OCI-LY7 (cell line): ENCODE measurements around the gene PAX3. TPM values are rescaled to one million over a fixed set of nuclear protein-coding genes. Genes with fewer than 3 reads are reported as not detected.

Experiments used
- Bru-seq: library from RNA; stranded (reverse); fragments of 400-500 nt; gene quantifications from one replicate; lab custom pipeline; 2021; lab: Mats Ljungman, UMichigan
- BruChase-seq, 2 experiments: library from RNA; stranded (reverse); fragments of 400-500 nt; gene quantifications; one replicate each; lab custom pipeline; 2021; lab: Mats Ljungman, UMichigan
- BruUV-seq: library from RNA; stranded (reverse); fragments of 400-500 nt; replicated peaks from 2 replicates; lab custom pipeline; 2021; lab: Mats Ljungman, UMichigan
- CTCF ChIA-PET: fragments of 300-600 bp; sonication (Branson Sonifier 250); formaldehyde crosslinking; loops from one replicate; lab custom pipeline; 2022; ENCODE audit warnings: antibody characterized with exemption; ENCODE audit not compliant: unreplicated experiment; lab: Charles Lee
- POLR2A ChIA-PET: fragments of 300-600 bp; sonication (Branson Sonifier 250); formaldehyde crosslinking; loops from one replicate; lab custom pipeline; 2022; ENCODE audit warnings: antibody characterized with exemption; lab: Charles Lee
- DNase-seq: peaks from one replicate; pipeline ENCODE4 v3.0.0-alpha.2; 2015; ENCODE audit warnings: low spot score
- H2AFZ ChIP-seq: fragments of 200-600 bp; sonication (generic), shearing (Covaris generic); 2 replicates; pipeline ENCODE4 v1.6.1; 2014; ENCODE audit warnings: mild to moderate bottlenecking, antibody characterized with exemption, low read length, moderate library complexity
- H3K27ac ChIP-seq: fragments of 200-600 bp; sonication (generic); 2 replicates; pipeline ENCODE4 v1.5.1; 2014; ENCODE audit warnings: mixed run types, low read depth, mild to moderate bottlenecking, moderate library complexity, low read length, inconsistent platforms; ENCODE audit not compliant: poor library complexity, severe bottlenecking
- H3K36me3 ChIP-seq: fragments of 200-600 bp; sonication (generic); 2 replicates; pipeline ENCODE4 v1.6.1; 2014; ENCODE audit warnings: mild to moderate bottlenecking, antibody characterized with exemption, low read length, moderate library complexity, mixed read lengths; ENCODE audit not compliant: insufficient read depth
- H3K4me1 ChIP-seq: fragments of 200-600 bp; sonication (generic); 2 replicates; pipeline ENCODE4 v1.5.1; 2014; ENCODE audit warnings: mild to moderate bottlenecking, low read length; ENCODE audit not compliant: insufficient read depth, poor library complexity, severe bottlenecking
- H3K4me2 ChIP-seq: fragments of 200-600 bp; sonication (generic); 2 replicates; pipeline ENCODE4 v1.6.1; 2014; ENCODE audit warnings: mild to moderate bottlenecking, low read length
- H3K4me3 ChIP-seq: fragments of 200-600 bp; sonication (generic); 2 replicates; pipeline ENCODE4 v1.5.1; 2014; ENCODE audit warnings: mild to moderate bottlenecking, low read depth, low read length; ENCODE audit not compliant: poor library complexity, severe bottlenecking
- H3K79me2 ChIP-seq: fragments of 200-600 bp; sonication (generic); 2 replicates; pipeline ENCODE4 v1.6.1; 2016; ENCODE audit warnings: low read depth, mild to moderate bottlenecking, low read length, moderate library complexity, mixed read lengths; ENCODE audit not compliant: insufficient read depth
- H3K9me2 ChIP-seq: fragments of 200-600 bp; sonication (generic); 2 replicates; pipeline ENCODE4 v1.6.1; 2016; ENCODE audit warnings: mild to moderate bottlenecking, low read length, mixed read lengths; ENCODE audit not compliant: insufficient read depth
- H3K9me3 ChIP-seq: fragments of 200-600 bp; sonication (generic); 2 replicates; pipeline ENCODE4 v1.6.1; 2014; ENCODE audit warnings: mild to moderate bottlenecking, mixed run types, low read length, mixed read lengths
- H4K20me1 ChIP-seq: fragments of 200-600 bp; sonication (generic); 2 replicates; pipeline ENCODE4 v1.6.1; 2014; ENCODE audit warnings: mild to moderate bottlenecking, antibody characterized with exemption, low read length, moderate library complexity, mixed read lengths; ENCODE audit not compliant: insufficient read depth
- EZH2phosphoT487 ChIP-seq: fragments of 200-600 bp; sonication (generic); IDR thresholded peaks from 2 replicates; pipeline ENCODE4 v1.6.1; 2018; ENCODE audit warnings: low read depth, borderline replicate concordance, mild to moderate bottlenecking, mixed run types, antibody characterized with exemption, low read length, moderate library complexity, mixed read lengths
- intact Hi-C: fragments of 100-400 bp; cut with micrococcal nuclease; formaldehyde crosslinking; loops from one replicate; pipeline ENCODE4 v1.10.0; 2022; ENCODE audit not compliant: unreplicated experiment
- long read RNA-seq: library from polyadenylated mRNA; stranded (forward); transcript quantifications from one replicate; pipeline ENCODE4 v2.0.0, GENCODE V29; 2022
- total RNA-seq, 2 experiments: library from RNA; depleted of rRNA in 1 of 2; stranded (reverse); fragments of >200 nt in 1 of 2; shearing (Covaris generic) in 1 of 2; gene quantifications; 2 replicates each; pipeline ENCODE4 v1.2.3, GENCODE V29; 2014 to 2022
- TF ChIP-seq, protein P1 (sequence below): fragments of 200-600 bp; sonication (generic); conservative IDR thresholded peaks from 2 replicates; pipeline ENCODE4 v1.5.1; 2014; ENCODE audit warnings: mild to moderate bottlenecking, antibody characterized with exemption, low read length, moderate library complexity, mixed read lengths

The PAX3 gene
- not detected in 2 replicates for total RNA-seq (2014; rRNA removed; shearing (Covaris generic))
- total RNA-seq (2022) = not detected in 2 replicates
- Bru-seq, nascent RNA = not detected
- BruChase-seq, experiment 1, labeled RNA remaining after a 6-hour chase = not detected
- BruChase-seq, experiment 2, labeled RNA remaining after a 2-hour chase = not detected
- long read RNA-seq = 0 reads

GRCh38 chr2:222298311-222299150 is at the start of gene PAX3:
PAX3 (minus strand) TSS chr2:222298998; CDS start chr2:222298615, 383 bp downstream.
- H3K9me3 ChIP-seq = no peaks in the 10 kb centered on the region
- H4K20me1 ChIP-seq = no peaks in the 10 kb centered on the region
- no peaks in the 10 kb centered on the region for H3K79me2 ChIP-seq
- BruUV-seq = no TSS peak
- no peak within 1 kb of the TSS for H3K4me3 ChIP-seq
- POLR2A ChIA-PET = no interaction called here
- no peak for TF ChIP-seq EZH2phosphoT487
- TF ChIP-seq, protein P1, sequence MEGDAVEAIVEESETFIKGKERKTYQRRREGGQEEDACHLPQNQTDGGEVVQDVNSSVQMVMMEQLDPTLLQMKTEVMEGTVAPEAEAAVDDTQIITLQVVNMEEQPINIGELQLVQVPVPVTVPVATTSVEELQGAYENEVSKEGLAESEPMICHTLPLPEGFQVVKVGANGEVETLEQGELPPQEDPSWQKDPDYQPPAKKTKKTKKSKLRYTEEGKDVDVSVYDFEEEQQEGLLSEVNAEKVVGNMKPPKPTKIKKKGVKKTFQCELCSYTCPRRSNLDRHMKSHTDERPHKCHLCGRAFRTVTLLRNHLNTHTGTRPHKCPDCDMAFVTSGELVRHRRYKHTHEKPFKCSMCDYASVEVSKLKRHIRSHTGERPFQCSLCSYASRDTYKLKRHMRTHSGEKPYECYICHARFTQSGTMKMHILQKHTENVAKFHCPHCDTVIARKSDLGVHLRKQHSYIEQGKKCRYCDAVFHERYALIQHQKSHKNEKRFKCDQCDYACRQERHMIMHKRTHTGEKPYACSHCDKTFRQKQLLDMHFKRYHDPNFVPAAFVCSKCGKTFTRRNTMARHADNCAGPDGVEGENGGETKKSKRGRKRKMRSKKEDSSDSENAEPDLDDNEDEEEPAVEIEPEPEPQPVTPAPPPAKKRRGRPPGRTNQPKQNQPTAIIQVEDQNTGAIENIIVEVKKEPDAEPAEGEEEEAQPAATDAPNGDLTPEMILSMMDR = no peak
- H3K4me1 ChIP-seq = no peaks in the 10 kb centered on the region
- intact Hi-C loops = no loop called here
- DNase-seq = no peak
- CTCF ChIA-PET = no interaction called here
- no peak within 1 kb of the TSS for H3K27ac ChIP-seq
- H2AFZ ChIP-seq = no peak within 1 kb of the TSS
- no peak within 1 kb of the TSS for H3K4me2 ChIP-seq
- H3K9me2 ChIP-seq = no peaks in the 10 kb centered on the region
- H3K36me3 ChIP-seq = no peaks in the 10 kb centered on the region

DNA sequence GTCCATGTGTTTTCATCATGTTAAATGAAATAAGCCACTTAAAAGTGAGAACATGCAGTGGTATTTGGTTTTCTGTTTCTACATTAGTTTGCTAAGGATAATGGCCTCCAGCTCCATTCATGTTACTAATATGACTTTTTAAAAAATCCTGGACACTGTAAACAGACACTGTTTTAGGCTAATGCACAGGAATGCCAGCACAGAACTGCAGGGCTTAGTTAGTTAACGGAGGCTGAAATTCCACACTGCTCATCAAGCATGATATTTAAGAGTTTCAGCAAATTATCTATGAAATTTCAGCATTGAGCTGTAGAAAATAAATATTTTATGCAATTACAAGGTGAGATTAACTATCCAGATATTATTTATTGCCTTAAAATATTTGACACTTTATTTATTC is 42.5 kb upstream of the PAX3 start:
- H4K20me1 ChIP-seq = no peaks in the 10 kb centered on the region
- H3K4me2 ChIP-seq = no peak overlapping the region
- ChIA-PET POLR2A (no interaction called here), CTCF (no interaction called here)
- no peak overlapping the region for H2AFZ ChIP-seq
- intact Hi-C loops = no loop called here
- H3K79me2 ChIP-seq = no peaks in the 10 kb centered on the region
- TF ChIP-seq, protein P1 = no peak
- no peak for TF ChIP-seq EZH2phosphoT487
- H3K9me3 ChIP-seq = no peaks in the 10 kb centered on the region
- no TSS peak for BruUV-seq
- no peak overlapping the region for H3K4me3 ChIP-seq
- no peaks in the 10 kb centered on the region for H3K9me2 ChIP-seq
- no peaks in the 10 kb centered on the region for H3K36me3 ChIP-seq
- no peak overlapping the region for H3K27ac ChIP-seq
- H3K4me1 ChIP-seq = no peaks in the 10 kb centered on the region
- DNase-seq = no peak
